GM18520 (cell line): Measurements from ENCODE around the gene RNF114.
"Not testable (repeated sequence)": the region's sequence is repeated elsewhere in the genome, so short reads cannot be mapped to it uniquely, and the experiment has no call there.

Experiments
- ATAC-seq: cut with Tn5 transposase; IDR thresholded peaks from one replicate; pipeline ENCODE4 v1.9.1; 2021; ENCODE audit not compliant: unreplicated experiment

RNF114 gene

DNA sequence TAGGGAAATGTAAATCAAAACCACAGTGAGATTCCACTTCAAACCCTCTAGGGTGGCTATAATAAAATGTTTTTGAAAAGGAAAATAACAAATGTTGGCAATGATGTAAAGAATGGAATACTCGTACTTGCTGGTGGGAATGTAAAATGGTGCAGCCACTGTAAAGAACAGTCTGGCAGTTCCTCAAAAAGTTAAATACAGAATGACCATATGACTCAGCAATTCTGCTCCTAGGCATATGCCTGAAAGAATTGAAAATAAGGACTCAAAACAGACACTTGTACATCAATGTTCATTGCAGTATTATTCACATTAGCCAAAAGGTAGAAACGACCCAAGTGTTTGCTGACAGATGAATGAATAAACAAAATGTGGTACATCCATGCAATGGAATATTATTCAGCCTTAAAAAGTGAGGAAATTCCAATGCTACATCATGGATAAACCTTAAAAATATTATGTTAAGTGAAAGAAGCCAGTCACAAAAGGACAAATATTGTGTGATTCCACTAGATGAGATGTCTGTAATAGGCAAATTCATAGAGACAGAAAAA, 10.2 kb upstream of the RNF114 start:
- no peak for ATAC-seq

DNA sequence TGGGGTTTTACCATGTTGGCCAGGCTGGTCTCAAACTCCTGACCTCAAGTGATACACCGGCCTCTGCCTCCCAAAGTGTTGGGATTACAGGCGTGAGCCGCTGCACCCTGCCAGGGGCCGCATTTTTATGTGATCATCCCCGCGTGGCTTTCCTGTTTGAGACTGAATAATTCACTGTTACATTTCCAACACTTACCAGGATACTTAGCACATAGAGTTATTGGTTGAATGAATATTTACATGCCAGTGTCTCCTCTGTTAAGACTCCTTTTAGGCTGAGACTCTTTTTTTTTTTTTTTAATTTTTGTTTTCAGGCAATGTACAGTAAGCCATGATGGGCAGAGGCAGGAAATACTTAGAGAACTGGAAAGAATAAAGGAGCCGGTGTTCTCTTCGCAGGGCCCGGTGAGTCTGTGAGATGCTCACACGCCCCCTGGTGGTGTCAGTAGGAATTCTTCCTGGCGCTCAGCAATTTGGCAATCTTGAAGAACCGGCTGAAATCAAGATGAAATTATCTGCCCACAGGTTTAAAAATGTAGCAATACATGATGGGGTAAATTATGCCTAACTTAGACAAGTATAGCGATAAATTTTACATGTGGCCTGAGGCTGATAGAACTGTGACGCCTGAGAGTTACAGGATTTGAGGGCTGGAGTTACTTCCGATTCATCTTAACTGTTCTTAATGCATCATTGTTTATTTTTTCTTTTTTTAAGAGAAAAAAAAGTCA, 7.6 kb upstream of the RNF114 start:
- ATAC-seq = no peak

DNA sequence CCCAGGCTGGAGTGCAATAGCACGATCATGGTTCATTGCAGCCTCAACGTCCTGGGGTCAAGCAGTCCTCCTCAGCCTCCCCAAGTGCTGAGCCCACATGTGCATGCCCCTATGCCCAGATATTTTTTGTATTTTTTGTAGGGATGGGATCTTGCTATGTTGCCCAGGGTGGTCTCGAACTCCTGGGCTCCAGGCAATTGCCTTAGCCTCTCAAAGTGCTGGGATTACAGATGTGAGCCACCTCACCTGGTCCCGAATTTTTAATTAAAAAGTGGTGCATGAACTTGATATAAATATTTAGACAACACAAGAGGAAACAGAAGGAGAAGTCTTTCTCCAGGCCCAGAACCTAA, 7.1 kb upstream of the RNF114 start:
- no peak for ATAC-seq

DNA sequence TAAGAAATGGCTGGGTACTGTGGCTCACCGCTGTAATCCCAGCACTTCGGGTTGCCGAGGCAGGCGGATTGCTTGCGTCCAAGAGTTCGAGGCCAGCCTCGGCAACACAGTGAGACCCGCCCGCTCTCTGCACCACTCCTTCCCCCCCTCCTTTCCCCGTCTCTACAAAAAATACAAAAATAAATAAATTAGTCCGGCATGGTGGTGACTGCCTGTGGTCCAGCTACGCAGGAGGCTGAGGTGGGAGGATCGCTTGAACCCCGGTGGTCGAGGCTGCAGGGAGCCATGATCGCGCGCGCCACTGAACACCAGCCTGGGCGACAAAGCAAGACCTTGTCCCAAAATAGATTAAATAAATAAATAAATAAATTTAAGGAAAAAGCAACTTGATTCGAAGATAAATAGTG, 448 bp upstream of the RNF114 start:
- ATAC-seq = no peak

DNA sequence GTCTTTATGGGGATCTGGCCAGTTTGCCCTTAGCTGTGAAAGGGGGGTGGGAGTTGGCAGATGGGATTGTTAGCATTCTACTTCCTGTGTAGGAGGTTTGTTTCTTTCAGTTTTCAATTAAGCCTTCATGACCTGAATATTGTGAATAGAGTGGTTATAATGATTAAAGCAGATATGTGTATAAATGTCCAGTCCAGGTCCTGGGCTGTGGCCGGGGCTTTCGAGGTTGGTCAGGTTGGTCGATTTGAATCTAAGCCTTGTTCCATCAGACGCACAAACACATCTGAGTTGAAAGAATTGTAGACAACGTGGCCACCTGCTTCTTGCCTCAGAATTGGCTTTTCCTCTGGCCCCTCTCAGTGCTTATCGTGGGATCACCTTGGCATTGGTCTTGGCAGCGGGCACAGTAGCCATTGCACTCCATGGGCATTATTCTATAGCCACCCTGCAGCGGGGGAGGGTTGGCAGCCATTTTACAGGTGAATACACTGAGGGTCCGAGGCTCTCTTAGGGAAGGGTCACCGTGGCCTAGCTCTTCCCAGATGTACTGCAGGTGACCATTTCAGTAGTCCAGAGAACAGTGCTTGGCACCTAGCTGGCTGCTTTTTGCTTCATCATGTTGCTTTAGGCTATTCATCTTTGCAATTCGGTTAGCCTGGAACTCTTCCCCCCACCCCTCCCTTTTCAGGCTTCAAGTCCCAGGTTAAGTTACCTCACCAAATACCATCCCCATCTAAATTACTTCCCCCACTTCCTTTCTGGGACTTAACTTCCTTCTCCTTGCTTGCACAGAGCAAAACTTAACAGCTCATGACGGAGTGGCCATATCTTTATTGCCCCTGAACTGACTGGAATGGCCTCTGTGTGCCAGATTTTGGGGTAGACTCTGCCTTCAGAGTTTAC, 1.1 kb downstream of the RNF114 start:
- ATAC-seq = no peak

DNA sequence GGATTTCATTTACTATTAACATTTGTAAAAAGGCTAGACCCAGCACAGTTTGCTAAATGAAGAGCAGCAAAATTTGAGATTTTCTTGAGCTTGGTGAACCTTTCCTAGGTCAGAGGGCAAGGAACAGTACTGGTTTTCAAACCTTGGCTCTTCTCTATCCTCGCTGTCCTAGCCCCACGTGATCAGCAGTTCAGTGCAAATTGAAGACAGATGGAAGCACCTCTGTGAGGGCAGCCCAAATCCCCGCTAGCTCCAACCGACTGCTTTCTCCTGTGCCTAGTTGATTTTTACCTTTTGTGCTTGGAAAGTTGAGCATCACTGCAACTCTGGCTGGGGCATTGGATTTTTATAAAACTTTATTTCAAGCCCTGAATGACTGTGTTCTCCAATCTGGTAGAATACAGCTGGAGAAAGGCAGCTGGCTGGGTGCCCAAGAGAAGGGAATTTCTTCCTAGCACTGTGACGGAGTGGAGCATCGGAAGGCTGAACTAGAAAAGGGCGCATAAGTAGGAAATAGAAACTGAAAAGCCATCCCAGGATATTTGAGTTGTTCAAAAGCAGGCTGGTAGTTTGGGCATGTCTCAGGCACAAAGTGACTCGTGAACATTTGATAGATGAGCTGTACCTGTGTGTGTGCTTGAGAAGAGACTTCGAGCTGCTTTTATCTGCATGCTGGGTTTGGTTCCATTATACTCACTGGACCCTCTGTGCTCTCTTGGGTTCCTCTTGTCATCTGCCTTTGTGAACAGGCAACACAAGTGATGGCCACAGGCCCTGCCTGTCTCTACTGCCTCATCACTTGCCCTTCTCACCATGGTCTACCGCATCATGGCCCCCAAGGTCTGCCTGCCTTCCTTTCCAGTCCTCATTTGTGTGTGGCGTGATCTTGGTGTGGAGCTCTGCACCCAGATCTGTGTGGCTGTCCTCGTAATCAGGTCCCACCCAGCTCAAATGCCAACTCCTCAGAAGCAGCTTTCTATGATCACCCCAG, 2.3 kb downstream of the RNF114 start:
- no peak for ATAC-seq

DNA sequence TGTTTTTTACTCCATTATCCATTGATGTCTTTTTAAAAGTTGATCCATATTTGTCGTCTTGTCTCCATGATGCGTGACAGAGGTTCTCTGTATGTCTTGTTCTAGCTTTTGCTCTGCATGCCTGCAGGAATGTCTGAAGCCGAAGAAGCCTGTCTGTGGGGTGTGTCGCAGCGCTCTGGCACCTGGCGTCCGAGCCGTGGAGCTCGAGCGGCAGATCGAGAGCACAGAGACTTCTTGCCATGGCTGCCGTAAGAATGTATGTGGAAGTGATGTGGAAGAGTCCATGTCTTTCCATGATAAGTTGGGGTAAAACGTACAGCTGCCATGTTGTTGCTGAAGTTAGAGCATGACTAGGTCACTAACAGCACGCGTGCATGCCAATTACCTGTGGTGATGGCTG, 5.3 kb downstream of the RNF114 start:
- no peak for ATAC-seq

DNA sequence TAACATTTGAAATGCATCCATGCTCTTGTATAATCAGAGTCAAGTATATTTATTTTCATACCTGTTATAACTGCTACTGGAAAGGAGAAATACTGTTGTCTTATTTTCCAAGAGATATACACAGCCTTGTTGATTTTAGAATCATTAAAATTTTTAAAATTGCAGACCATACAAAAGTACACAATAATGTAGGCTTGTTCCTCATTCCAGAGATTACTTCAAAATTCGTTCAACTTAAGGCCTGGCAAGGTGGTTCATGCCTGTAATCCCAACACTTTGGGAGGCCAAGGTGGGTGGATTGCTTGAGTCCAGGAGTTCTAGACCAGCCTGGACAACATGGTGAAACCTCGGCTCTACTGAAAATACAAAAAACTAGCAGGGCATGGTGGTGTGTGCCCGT, 6.1 kb downstream of the RNF114 start:
- no peak for ATAC-seq

DNA sequence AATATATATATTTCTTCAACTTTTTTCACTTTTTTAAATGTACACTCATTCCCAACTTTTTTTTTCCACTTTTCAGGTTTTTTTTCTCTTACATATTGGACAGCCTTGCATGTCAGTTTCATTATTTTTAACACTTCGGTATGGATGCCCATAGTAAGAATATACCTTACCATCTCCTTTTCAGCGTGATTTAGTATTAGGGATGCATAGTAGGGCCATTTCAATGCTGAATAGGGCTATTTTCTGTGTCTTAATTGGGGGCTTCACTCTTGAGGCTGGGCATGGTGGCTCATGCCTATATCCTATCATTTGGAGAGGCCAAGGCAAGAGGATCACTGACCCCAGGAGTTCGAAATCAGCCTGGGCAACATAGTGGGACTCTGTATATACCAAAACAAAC, 6.7 kb downstream of the RNF114 start:
- no peak for ATAC-seq

DNA sequence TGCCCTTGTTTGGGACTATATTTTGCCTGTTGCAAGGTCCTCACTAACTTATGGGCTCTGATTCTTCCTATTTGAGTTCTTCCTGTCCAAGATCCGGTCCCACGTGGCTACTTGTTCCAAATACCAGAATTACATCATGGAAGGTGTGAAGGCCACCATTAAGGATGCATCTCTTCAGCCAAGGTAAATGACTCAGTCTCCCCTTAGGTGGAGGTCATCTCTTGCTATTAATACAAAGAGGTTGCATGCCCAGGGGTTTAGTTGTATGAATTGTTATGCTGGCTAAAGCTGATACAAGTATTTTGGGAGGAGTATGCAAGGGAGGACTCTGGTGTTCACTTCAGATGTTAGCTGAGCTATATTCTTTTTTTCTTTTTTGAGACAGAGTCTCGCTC, 9.1 kb downstream of the RNF114 start:
- ATAC-seq = no peak

DNA sequence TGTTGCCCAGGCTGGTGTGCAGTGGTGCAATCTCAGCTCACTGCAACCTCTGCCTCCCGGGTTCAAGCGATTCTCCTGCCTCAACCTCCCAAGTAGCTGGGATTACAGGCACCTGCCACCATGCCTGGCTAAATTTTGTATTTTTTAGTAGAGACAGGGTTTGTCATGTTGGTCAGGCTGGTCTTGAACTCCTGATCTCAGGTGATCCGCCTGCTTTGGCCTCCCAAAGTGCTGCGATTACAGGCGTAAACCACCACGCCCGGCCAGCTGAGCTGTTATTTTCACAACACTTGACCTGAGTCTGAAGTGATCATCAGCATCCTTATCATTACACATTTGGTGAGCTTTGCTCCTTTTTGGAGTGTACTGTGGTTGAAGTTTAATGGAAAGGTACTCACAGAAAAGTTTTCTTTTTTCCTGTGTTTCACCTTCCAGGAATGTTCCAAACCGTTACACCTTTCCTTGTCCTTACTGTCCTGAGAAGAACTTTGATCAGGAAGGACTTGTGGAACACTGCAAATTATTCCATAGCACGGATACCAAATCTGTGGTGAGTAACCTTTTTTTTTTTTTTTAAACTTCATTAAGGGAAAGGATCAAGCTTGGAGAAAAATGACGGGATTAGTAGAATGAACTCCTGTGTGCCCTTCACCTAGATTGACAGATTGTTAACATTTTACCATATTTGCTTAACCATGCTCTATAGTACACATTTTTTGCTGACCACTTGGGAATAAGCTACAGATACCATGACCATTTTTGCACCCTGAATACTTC, 9.7 kb downstream of the RNF114 start:
- no peak for ATAC-seq

DNA sequence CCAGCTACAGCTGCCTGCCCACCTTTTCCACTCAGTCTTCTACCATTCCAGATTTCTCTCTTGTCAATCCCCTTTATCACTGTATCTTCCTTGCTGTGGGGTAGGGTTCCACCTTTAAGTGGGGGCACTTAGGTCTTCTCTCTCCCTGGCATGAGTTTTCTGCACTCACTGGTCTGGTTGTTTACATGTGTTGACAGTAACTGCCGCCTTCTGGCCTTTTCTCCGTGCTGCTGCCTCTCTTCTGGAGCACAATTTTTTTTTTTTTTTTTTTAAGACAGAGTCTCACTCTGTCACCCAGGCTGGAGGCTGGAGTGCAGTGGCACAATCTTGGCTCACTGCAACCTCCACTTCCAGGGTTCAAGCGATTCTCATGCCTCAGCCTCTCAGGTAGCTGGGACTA, 12.0 kb downstream of the RNF114 start:
- ATAC-seq = no peak

DNA sequence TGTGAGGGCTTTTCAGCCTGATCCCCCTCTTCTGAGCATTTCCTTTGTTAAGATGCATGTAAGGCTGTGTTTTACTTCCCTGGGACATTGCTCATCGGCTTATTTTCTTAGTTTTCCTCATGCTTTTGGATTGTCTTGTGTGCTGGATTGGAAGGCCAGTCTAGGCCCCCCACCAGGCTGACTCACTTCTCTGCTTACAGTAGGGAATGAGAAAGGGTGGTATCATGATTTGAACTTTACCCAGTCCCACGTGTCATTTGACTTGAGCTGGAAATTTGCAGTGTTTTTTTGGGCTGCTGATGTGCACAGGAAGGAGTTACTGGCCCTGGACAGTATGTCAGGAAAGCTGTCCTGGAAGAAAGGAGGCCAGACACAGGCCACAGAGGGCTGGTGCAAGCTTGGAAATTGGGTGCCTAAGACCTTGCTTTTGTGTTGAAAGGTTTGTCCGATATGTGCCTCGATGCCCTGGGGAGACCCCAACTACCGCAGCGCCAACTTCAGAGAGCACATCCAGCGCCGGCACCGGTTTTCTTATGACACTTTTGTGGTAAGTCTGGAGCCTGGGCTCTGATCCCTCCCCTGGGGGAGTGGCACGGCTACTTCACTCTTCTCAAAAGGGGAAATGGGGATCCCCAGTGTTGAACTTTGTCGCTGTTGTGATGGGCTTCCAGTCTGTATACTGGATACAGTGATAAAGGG, 12.8 kb downstream of the RNF114 start:
- ATAC-seq = no peak

DNA sequence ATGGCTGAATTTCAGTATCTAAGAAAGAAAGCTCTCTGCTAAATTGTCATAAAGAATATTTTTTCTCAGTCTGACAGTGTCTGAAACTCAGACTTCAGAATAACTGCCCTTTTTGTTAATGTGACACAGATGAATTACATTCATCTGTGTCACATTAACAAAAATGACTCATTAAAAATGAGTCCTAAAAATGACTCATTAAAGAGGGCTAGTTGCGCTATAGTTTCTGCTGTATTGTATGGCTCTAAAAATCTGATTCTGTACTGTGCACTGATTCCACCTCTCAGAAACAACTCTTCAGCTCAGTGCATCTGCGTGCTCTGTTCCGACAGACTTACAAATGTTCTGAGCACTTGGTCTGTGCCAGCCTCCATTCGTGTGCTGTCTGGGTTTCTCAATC, 15.0 kb downstream of the RNF114 start:
- no peak for ATAC-seq

DNA sequence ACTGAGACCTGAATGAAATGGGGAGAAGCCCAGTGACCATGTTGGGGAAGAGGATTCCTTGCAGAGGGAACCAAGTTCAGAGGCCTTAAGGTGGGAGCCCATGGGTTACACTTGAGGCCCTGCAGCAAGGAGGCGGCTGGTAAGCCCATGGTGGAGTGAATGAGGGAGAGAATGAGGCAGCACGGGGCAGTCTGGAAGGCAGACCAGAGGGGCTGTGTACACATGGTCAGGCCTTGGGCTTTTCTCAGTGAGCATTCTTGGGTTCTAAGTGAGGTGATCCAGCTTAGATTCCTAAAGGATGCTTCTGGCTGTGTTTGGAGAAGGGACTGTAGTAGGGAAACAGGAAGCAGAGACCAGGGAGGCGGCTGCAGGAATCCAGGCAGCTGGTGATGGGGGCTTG, 19.0 kb downstream of the RNF114 start:
- ATAC-seq = no peak

DNA sequence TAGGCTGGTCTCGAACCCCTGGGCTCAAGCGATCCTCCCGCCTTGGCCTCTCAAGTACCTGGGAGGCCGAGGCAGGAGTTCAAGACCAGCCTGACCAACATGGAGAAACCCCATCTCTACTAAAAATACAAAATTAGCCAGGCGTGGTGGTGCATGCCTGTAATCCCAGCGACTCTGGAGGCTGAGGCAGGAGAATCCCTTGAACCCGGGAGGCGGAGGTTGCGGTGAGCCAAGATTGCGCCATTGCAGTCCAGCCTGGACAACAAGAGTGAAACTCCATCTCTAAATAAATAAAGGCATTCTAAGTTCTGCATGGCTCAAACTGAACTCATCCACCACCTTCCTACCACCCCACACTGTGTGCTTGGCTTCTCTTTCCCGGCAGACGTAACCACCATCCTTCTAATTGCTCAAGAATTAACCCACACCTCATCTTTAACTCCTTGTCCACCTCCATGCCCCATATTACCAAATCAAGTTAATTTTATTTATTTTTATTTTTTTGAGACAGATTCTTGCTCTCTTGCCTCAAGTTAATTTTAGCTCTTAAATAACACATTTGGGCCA, 19.7 kb downstream of the RNF114 start:
- ATAC-seq = not testable (repeated sequence)

DNA sequence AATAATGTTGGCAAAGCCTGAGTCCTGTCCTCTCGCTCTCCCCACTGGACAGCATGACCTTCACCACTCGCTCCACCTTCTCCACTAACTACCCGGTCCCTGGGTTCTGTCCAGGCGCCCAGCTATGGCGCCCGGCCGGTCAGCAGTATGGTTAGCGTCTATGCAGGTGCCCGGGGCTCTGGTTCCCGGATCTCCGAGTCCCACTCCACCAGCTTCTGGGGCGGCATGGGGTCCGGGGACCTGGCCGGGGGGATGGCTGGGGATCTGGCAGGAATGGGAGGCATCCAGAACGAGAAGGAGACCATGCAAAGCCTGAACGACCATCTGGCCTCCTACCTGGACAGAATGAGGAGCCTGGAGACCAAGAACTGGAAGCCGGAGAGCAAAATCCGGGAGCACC, 20.5 kb downstream of the RNF114 start:
- ATAC-seq = no peak

DNA sequence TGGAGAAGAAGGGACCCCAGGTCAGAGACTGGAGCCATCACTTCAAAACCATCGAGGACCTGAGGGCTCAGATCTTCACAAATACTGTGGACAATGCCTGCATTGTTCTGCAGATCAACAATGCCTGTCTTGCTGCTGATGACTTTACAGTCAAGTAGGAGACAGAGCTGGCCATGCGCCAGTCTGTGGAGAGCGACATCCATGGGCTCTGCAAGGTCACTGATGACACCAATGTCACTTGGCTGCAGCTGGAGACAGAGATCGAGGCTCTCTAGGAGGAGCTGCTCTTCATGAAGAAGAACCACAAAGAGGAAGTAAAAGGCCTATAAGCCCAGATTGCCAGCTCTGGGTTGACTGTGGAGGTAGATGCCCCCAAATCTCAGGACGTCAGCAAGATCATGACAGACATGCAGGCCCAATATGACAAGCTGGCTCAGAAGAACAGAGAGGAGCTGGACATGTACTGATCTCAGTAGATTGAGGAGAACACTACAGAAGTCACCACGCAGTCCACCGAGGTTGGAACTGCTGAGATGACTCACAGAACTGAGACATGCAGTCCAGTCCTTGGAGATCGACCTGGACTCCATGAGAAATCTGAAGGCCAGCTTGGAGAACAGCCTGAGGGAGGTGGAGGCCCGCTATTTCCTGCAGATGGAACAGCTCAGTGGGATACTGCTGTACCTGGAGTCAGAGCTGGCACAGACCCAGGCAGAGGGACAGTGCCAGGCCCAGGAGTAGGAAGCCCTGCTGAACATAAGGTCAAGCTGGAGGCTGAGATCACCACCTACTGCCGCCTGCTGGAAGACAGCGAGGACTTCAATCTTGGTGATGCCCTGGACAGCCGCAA, 21.1 kb downstream of the RNF114 start:
- not testable (repeated sequence) for ATAC-seq
